SK-MEL-5 (cell line): ENCODE results near the gene ATF5. TPM values are rescaled to one million over a fixed set of nuclear protein-coding genes. Genes with fewer than 3 reads are reported as not detected.
"Not testable (repeated sequence)": the region's sequence is repeated elsewhere in the genome, so short reads cannot be mapped to it uniquely, and the experiment has no call there.

ENCODE experiments used
- DNase-seq: peaks from one replicate; pipeline ENCODE4 v3.0.0-alpha.2; 2016; ENCODE audit warnings: low read depth, low spot score
- in situ Hi-C: cut with HindIII; loops from 2 replicates; pipeline ENCODE4 v1.10.0; 2016; ENCODE audit warnings: low sequenced_read_pairs, high pct_unique_total_duplicates, low pct_unique_long_range_greater_than_20kb
- total RNA-seq: library from RNA; depleted of rRNA; stranded (reverse); fragments of >200 nt; shearing (Covaris generic); gene quantifications from 2 replicates; pipeline ENCODE4 v1.2.3, GENCODE V29; 2014

ATF5 gene
- total RNA-seq, 1 experiment from 2014 or later, result 4.0 TPM

- in situ Hi-C loops, result no loop called here
- DNase-seq, result no peak
These were observed 23.9 kb downstream of the ATF5 start for GRCh38 chr19:49952906-49953305.

GRCh38 chr19:49953416-49953815 is 24.4 kb downstream of the ATF5 start:
- in situ Hi-C loops, result no loop called here
- DNase-seq, result no peak

- DNase-seq, result no peak
- in situ Hi-C loops, result no loop called here
These were observed 25.3 kb downstream of the ATF5 start for GRCh38 chr19:49954092-49954829.

- in situ Hi-C loops, result no loop called here
- DNase-seq, result no peak
These were observed 25.9 kb downstream of the ATF5 start for GRCh38 chr19:49954933-49955332.

GRCh38 chr19:49956115-49956495 is 27.1 kb downstream of the ATF5 start:
- no peak for DNase-seq

GRCh38 chr19:49957262-49957915 is 28.4 kb downstream of the ATF5 start:
- in situ Hi-C loops, result no loop called here

More at GRCh38 chr19:49956115-49956495, 27.1 kb downstream of the ATF5 start:
- in situ Hi-C loops, result no loop called here

GRCh38 chr19:49958144-49958543 is 29.1 kb downstream of the ATF5 start:
- in situ Hi-C loops, DNase-seq: not testable (repeated sequence)

More at GRCh38 chr19:49957262-49957915, 28.4 kb downstream of the ATF5 start:
- no peak for DNase-seq

GRCh38 chr19:49958596-49958995 is 29.6 kb downstream of the ATF5 start:
- DNase-seq, in situ Hi-C loops: not testable (repeated sequence)

- in situ Hi-C loops, DNase-seq: not testable (repeated sequence)
These were observed 30.9 kb downstream of the ATF5 start for GRCh38 chr19:49959892-49960291.

- in situ Hi-C loops, result not testable (repeated sequence)
These were observed 32.0 kb downstream of the ATF5 start, which contains the start of gene SIGLEC11 for GRCh38 chr19:49960980-49961379. TSS of gene SIGLEC11 (minus strand) at chr19:49961172. CDS start at chr19:49961081, 91 bp downstream.

GRCh38 chr19:49968279-49968922 is 39.4 kb downstream of the ATF5 start:
- DNase-seq, result no peak
- in situ Hi-C loops, result no loop called here

More at GRCh38 chr19:49960980-49961379, 32.0 kb downstream of the ATF5 start, which contains the start of gene SIGLEC11:
- not testable (repeated sequence) for DNase-seq

- in situ Hi-C loops, DNase-seq: not testable (repeated sequence)
These were observed 40.4 kb downstream of the ATF5 start for GRCh38 chr19:49969355-49969754.

GRCh38 chr19:49971991-49972411 is 43.0 kb downstream of the ATF5 start:
- in situ Hi-C loops, result no loop called here
- no peak for DNase-seq

GRCh38 chr19:49972841-49973240 is 43.8 kb downstream of the ATF5 start:
- in situ Hi-C loops, result no loop called here
- DNase-seq, result no peak

GRCh38 chr19:49973987-49974386 is 45.0 kb downstream of the ATF5 start:
- in situ Hi-C loops, result no loop called here
- DNase-seq, result no peak

- in situ Hi-C loops, result no loop called here
- DNase-seq, result no peak
These were observed 46.0 kb downstream of the ATF5 start for GRCh38 chr19:49975051-49975450.

GRCh38 chr19:49976496-49976895 is 47.5 kb downstream of the ATF5 start:
- in situ Hi-C loops, result no loop called here
- DNase-seq, result no peak

- in situ Hi-C loops, result no loop called here
- no peak for DNase-seq
These were observed 48.1 kb downstream of the ATF5 start for GRCh38 chr19:49977076-49977475.
